K562 (cell line): Measurements from ENCODE around the gene TMEM151A. TPM values are rescaled to one million over a fixed set of nuclear protein-coding genes. Genes with fewer than 3 reads are reported as not detected.

ENCODE experiments used
- ASH1L ChIP-seq: fragments of 450-650 bp; IDR thresholded peaks from 2 replicates; pipeline ENCODE4 v1.6.1; 2018; ENCODE audit warnings: borderline replicate concordance, mild to moderate bottlenecking, low read depth; ENCODE audit not compliant: partially characterized antibody
- CREB3L1 ChIP-seq: fragments of 450-650 bp; IDR thresholded peaks from 2 replicates; pipeline ENCODE4 v1.6.1; 2014; ENCODE audit warnings: low read depth, mild to moderate bottlenecking, moderate library complexity, borderline replicate concordance
- CREM ChIP-seq: IDR thresholded peaks from 2 replicates; pipeline ENCODE4 v1.6.1; 2014; ENCODE audit warnings: antibody characterized with exemption, low read depth
- EHMT2 ChIP-seq: fragments of 450-650 bp; IDR thresholded peaks from 2 replicates; pipeline ENCODE4 v1.6.1; 2018; ENCODE audit warnings: antibody characterized with exemption
- EWSR1 ChIP-seq: fragments of 450-650 bp; IDR thresholded peaks from 2 replicates; pipeline ENCODE4 v1.6.1; 2018; ENCODE audit warnings: borderline replicate concordance, mild to moderate bottlenecking, low read depth, moderate library complexity; ENCODE audit not compliant: partially characterized antibody
- GATA2 ChIP-seq: sonication (generic); formaldehyde crosslinking; IDR thresholded peaks from 2 replicates; pipeline ENCODE4 v1.4.0; 2020; ENCODE audit warnings: mild to moderate bottlenecking, missing genetic modification reagents
- HES1 ChIP-seq: fragments of 450-650 bp; IDR thresholded peaks from 2 replicates; pipeline ENCODE4 v1.6.1; 2016; ENCODE audit warnings: low read depth, mild to moderate bottlenecking, moderate library complexity
- ILK ChIP-seq: fragments of 450-650 bp; IDR thresholded peaks from 2 replicates; pipeline ENCODE4 v1.6.1; 2016; ENCODE audit warnings: missing genetic modification characterization, low read depth, mild to moderate bottlenecking, missing compliant biosample characterization, moderate library complexity, borderline replicate concordance
- JUN ChIP-seq, 2 experiments: sonication (generic) in 1 of 2; formaldehyde crosslinking in 1 of 2; IDR thresholded peaks; 2 replicates each; pipeline versions ENCODE4 v1.6.1 to v1.8.0; 2012 to 2022; ENCODE audit warnings: borderline replicate concordance in 2 of 2, mild to moderate bottlenecking in 2 of 2, improper control_type of control experiment in 1 of 2, low read depth in 1 of 2, low read length in 1 of 2, missing genetic modification reagents in 1 of 2
- NONO ChIP-seq, 2 experiments: fragments of 200-400 bp in 1 of 2; fragments of 450-650 bp in 1 of 2; formaldehyde crosslinking in 1 of 2; IDR thresholded peaks; 2 replicates each; pipeline ENCODE4 v1.6.1; 2017; ENCODE audit warnings: low read depth in 2 of 2, mild to moderate bottlenecking in 2 of 2, moderate library complexity in 2 of 2, low read length in 1 of 2
- NR4A1 ChIP-seq, 2 experiments: fragments of 250-450 bp in 1 of 2; fragments of 450-650 bp in 1 of 2; sonication (Bioruptor Pico) in 1 of 2; IDR thresholded peaks; 2 replicates each; pipeline versions ENCODE4 v1.4.0 to v1.6.1; 2016 to 2020; ENCODE audit warnings: mild to moderate bottlenecking in 2 of 2, missing compliant biosample characterization in 1 of 2, missing genetic modification characterization in 1 of 2, moderate library complexity in 1 of 2
- PCBP1 ChIP-seq: fragments of 200-400 bp; formaldehyde crosslinking; IDR thresholded peaks from 2 replicates; pipeline ENCODE4 v1.6.1; 2018; ENCODE audit warnings: mild to moderate bottlenecking, low read depth, low read length; ENCODE audit not compliant: poor library complexity, severe bottlenecking
- PCBP2 ChIP-seq: fragments of 200-400 bp; formaldehyde crosslinking; IDR thresholded peaks from 2 replicates; pipeline ENCODE4 v1.6.1; 2018; ENCODE audit warnings: low read length, low read depth, mild to moderate bottlenecking, moderate library complexity; ENCODE audit not compliant: poor library complexity, severe bottlenecking
- POLR3A ChIP-seq: IDR thresholded peaks from 2 replicates; pipeline ENCODE4 v1.6.1; 2011; ENCODE audit warnings: borderline replicate concordance, mild to moderate bottlenecking, moderate library complexity; ENCODE audit not compliant: insufficient read length, insufficient read depth; ENCODE audit errors: extremely low read depth
- PRDM10 ChIP-seq: fragments of 450-650 bp; IDR thresholded peaks from 2 replicates; pipeline ENCODE4 v1.6.1; 2018; ENCODE audit not compliant: partially characterized antibody
- SMARCA4 ChIP-seq: fragments of 450-650 bp; IDR thresholded peaks from 2 replicates; pipeline ENCODE4 v1.6.1; 2016
- YY1 ChIP-seq, 3 experiments: IDR thresholded peaks; 2 replicates each; pipeline ENCODE4 v1.6.1; 2011; ENCODE audit warnings: low read length in 2 of 3, mild to moderate bottlenecking in 2 of 3, moderate library complexity in 2 of 3, borderline replicate concordance in 1 of 3, control low read depth in 1 of 3, low read depth in 1 of 3; ENCODE audit not compliant: insufficient read depth in 3 of 3, insufficient replicate concordance in 2 of 3, control insufficient read depth in 1 of 3, insufficient read length in 1 of 3; ENCODE audit errors: extremely low read depth in 1 of 3
- polyA plus RNA-seq, 8 experiments: library from polyadenylated mRNA; depleted of rRNA in 4 of 8; stranded (reverse) in 5 of 8; unstranded in 3 of 8; fragments of >200 nt; fragmentation: Nextera tagmentation in 2 of 8; fragmentation: Illumina TruSeq in 1 of 8; extraction: Ambion mirVana in 2 of 8; extraction: Trizol in 1 of 8; gene quantifications; 2 replicates each; pipeline versions ENCODE4 v1.2.1 to v1.2.3, GENCODE V29; 2011 to 2014; ENCODE audit warnings: inconsistent platforms in 1 of 8, missing spikeins in 1 of 8
- total RNA-seq, 7 experiments: library from RNA; depleted of rRNA in 6 of 7; stranded (reverse); fragments of >200 nt in 6 of 7; fragmentation: Illumina TruSeq in 2 of 7; extraction: Trizol in 2 of 7; gene quantifications; 2 replicates each; pipeline versions ENCODE4 v1.2.1 to v1.2.3, GENCODE V29; 2011 to 2021; ENCODE audit warnings: low replicate concordance in 1 of 7

The TMEM151A gene
- total and polyA plus RNA-seq, 9 of the 15 experiments (the other 6 are each of a cell fraction or from before 2014, with no cell fraction given): not detected

GRCh38 chr11:66288671-66289547, 2.8 kb upstream of the TMEM151A start, which contains the start of gene YIF1A (continued):
- TF ChIP-seq EWSR1 (no peak), ILK (tag) (no peak), CREM (peak; percentile 94), PRDM10 (peak; percentile 15), PCBP1 (no peak), SMARCA4 (no peak), JUN (IDR thresholded peaks at IDR 0.05; ENCODE audit: borderline replicate concordance, low read depth, low read length) (peak; percentile 47; the same call in 1 of the 2 replicates), JUN (CRISPR knock-in tag; IDR thresholded peaks at IDR 0.05; ENCODE audit: borderline replicate concordance) (no peak), HES1 (no peak), POLR3A (no peak), ASH1L (peak; percentile 96), YY1 (IDR thresholded peaks at IDR 0.05; ENCODE audit: borderline replicate concordance in 1 of 3, control insufficient read depth in 1 of 3, extremely low read depth in 1 of 3, insufficient read depth in 3 of 3, insufficient read length in 1 of 3, insufficient replicate concordance in 2 of 3, low read depth in 1 of 3, low read length in 2 of 3) (peak; percentile 60 to 93 (median 84)), GATA2 (CRISPR knock-in tag) (no peak), PCBP2 (no peak), NR4A1 (CRISPR knock-in tag; IDR thresholded peaks at IDR 0.05) (no peak; the same call in 1 of the 2 replicates), NR4A1 (tag; IDR thresholded peaks at IDR 0.05) (0 out of 2 replicates have a peak, but pooled peaks have one; percentile 64), NONO (IDR thresholded peaks at IDR 0.05; ENCODE audit: low read depth in 2 of 2, low read length in 1 of 2) (peak; percentile 87 to 89), CREB3L1 (peak; percentile 99), EHMT2 (no peak)
